Mesenchymal stem cell (in vitro differentiated cells and primary cell): ENCODE measurements around the gene SPINK8. TPM values are rescaled to one million over a fixed set of nuclear protein-coding genes. Genes with fewer than 3 reads are reported as not detected.
"Not testable (repeated sequence)": the region's sequence is repeated elsewhere in the genome, so short reads cannot be mapped to it uniquely, and the experiment has no call there.

Source experiments
- DNase-seq: peaks from one replicate; pipeline ENCODE4 v3.0.0-alpha.2; 2013
- H2AFZ ChIP-seq: one replicate; pipeline ENCODE4 v1.6.1; 2013; ENCODE audit warnings: low read depth, mild to moderate bottlenecking, control low read depth, inconsistent platforms, low read length, moderate library complexity
- H2AK5ac ChIP-seq: 2 replicates; pipeline ENCODE4 v1.6.1; 2013; ENCODE audit warnings: low read length, moderate library complexity, mild to moderate bottlenecking, inconsistent platforms; ENCODE audit not compliant: severe bottlenecking
- H2BK120ac ChIP-seq: one replicate; pipeline ENCODE4 v1.6.1; 2013; ENCODE audit warnings: low read depth, mild to moderate bottlenecking, inconsistent platforms, low read length, moderate library complexity
- H2BK12ac ChIP-seq, 2 experiments: one replicate each; pipeline ENCODE4 v1.6.1; 2013; ENCODE audit warnings: inconsistent platforms in 2 of 2, low read length in 2 of 2, mild to moderate bottlenecking in 2 of 2, moderate library complexity in 2 of 2, control low read depth in 1 of 2
- H2BK15ac ChIP-seq: one replicate; pipeline ENCODE4 v1.6.1; 2013; ENCODE audit warnings: mild to moderate bottlenecking, low read depth, inconsistent platforms; ENCODE audit not compliant: poor library complexity, severe bottlenecking
- H2BK5ac ChIP-seq: 2 replicates; pipeline ENCODE4 v1.6.1; 2013; ENCODE audit warnings: low read depth, mild to moderate bottlenecking, low read length, control low read depth, inconsistent platforms; ENCODE audit not compliant: poor library complexity, severe bottlenecking
- H3K14ac ChIP-seq, 2 experiments: one replicate each; pipeline ENCODE4 v1.6.1; 2013; ENCODE audit warnings: inconsistent platforms in 2 of 2, low read length in 2 of 2, control low read depth in 1 of 2, mild to moderate bottlenecking in 1 of 2, moderate library complexity in 1 of 2
- H3K18ac ChIP-seq, 2 experiments: one replicate each; pipeline ENCODE4 v1.6.1; 2013; ENCODE audit warnings: inconsistent platforms in 2 of 2, low read length in 2 of 2, control low read depth in 1 of 2, low read depth in 1 of 2, mild to moderate bottlenecking in 1 of 2
- H3K23ac ChIP-seq, 2 experiments: one replicate each; pipeline ENCODE4 v1.6.1; 2013; ENCODE audit warnings: inconsistent platforms in 2 of 2, low read length in 2 of 2, mild to moderate bottlenecking in 2 of 2, moderate library complexity in 2 of 2, control low read depth in 1 of 2
- H3K27ac ChIP-seq: 2 replicates; pipeline ENCODE4 v1.5.1; 2013; ENCODE audit warnings: mild to moderate bottlenecking, moderate library complexity, low read length, control low read depth, inconsistent platforms; ENCODE audit not compliant: poor library complexity, severe bottlenecking
- H3K27me3 ChIP-seq, 2 experiments: 2 replicates each; pipeline versions ENCODE4 v1.6.1 to v1.7.0; 2013; ENCODE audit warnings: low read length in 2 of 2, mild to moderate bottlenecking in 2 of 2, moderate library complexity in 2 of 2, control low read depth in 1 of 2, inconsistent platforms in 1 of 2; ENCODE audit not compliant: control insufficient read depth in 1 of 2, insufficient read depth in 1 of 2
- H3K36me3 ChIP-seq, 2 experiments: 2 replicates each; pipeline versions ENCODE4 v1.6.1 to v1.7.0; 2013; ENCODE audit warnings: low read length in 2 of 2, control low read depth in 1 of 2, inconsistent platforms in 1 of 2, low read depth in 1 of 2, mild to moderate bottlenecking in 1 of 2; ENCODE audit not compliant: insufficient read depth in 2 of 2, control insufficient read depth in 1 of 2
- H3K4ac ChIP-seq, 2 experiments: one replicate each; pipeline ENCODE4 v1.6.1; 2013; ENCODE audit warnings: inconsistent platforms in 2 of 2, low read length in 2 of 2, mild to moderate bottlenecking in 2 of 2, moderate library complexity in 2 of 2, control low read depth in 1 of 2, low read depth in 1 of 2
- H3K4me1 ChIP-seq: 2 replicates; pipeline ENCODE4 v1.6.1; 2013; ENCODE audit warnings: low read depth, low read length, control low read depth; ENCODE audit not compliant: control insufficient read depth, insufficient read depth
- H3K4me2 ChIP-seq: 2 replicates; pipeline ENCODE4 v1.6.1; 2013; ENCODE audit warnings: low read length, mild to moderate bottlenecking, inconsistent platforms; ENCODE audit not compliant: poor library complexity, severe bottlenecking
- H3K4me3 ChIP-seq, 2 experiments: 2 replicates each; pipeline versions ENCODE4 v1.5.1 to v1.7.0; 2013; ENCODE audit warnings: low read length in 2 of 2, mild to moderate bottlenecking in 2 of 2, control low read depth in 1 of 2, low read depth in 1 of 2; ENCODE audit not compliant: insufficient read depth in 1 of 2
- H3K79me1 ChIP-seq: replicated peaks from 2 replicates; pipeline ENCODE4 v1.6.1; 2013; ENCODE audit warnings: mild to moderate bottlenecking, control low read depth, low read length, inconsistent platforms; ENCODE audit not compliant: poor library complexity, severe bottlenecking
- H3K9ac ChIP-seq: 2 replicates; pipeline ENCODE4 v1.7.0; 2013; ENCODE audit warnings: mild to moderate bottlenecking, low read length, moderate library complexity
- H3K9me3 ChIP-seq: 2 replicates; pipeline ENCODE4 v1.7.0; 2013; ENCODE audit warnings: mild to moderate bottlenecking, low read length; ENCODE audit not compliant: control insufficient read depth
- H4K8ac ChIP-seq: one replicate; pipeline ENCODE4 v1.6.1; 2013; ENCODE audit warnings: inconsistent platforms, mild to moderate bottlenecking, low read length, moderate library complexity
- H4K91ac ChIP-seq: one replicate; pipeline ENCODE4 v1.6.1; 2013; ENCODE audit warnings: mild to moderate bottlenecking, low read length, inconsistent platforms
- WGBS: methylation state at CpG from one replicate; pipeline ENCODE4 v1.1.7; 2013; ENCODE audit warnings: mixed read lengths; 5-methylcytosine and 5-hydroxymethylcytosine counted together
- polyA plus RNA-seq, 2 experiments: library from polyadenylated mRNA; stranded (reverse); fragments of 200-250 nt; gene quantifications; one replicate each; pipeline ENCODE4 v1.2.3, GENCODE V29; 2013

The SPINK8 gene
- polyA plus RNA-seq (2013, experiment 1 of 2) = not detected
- polyA plus RNA-seq (2013, experiment 2 of 2) = not detected

DNA sequence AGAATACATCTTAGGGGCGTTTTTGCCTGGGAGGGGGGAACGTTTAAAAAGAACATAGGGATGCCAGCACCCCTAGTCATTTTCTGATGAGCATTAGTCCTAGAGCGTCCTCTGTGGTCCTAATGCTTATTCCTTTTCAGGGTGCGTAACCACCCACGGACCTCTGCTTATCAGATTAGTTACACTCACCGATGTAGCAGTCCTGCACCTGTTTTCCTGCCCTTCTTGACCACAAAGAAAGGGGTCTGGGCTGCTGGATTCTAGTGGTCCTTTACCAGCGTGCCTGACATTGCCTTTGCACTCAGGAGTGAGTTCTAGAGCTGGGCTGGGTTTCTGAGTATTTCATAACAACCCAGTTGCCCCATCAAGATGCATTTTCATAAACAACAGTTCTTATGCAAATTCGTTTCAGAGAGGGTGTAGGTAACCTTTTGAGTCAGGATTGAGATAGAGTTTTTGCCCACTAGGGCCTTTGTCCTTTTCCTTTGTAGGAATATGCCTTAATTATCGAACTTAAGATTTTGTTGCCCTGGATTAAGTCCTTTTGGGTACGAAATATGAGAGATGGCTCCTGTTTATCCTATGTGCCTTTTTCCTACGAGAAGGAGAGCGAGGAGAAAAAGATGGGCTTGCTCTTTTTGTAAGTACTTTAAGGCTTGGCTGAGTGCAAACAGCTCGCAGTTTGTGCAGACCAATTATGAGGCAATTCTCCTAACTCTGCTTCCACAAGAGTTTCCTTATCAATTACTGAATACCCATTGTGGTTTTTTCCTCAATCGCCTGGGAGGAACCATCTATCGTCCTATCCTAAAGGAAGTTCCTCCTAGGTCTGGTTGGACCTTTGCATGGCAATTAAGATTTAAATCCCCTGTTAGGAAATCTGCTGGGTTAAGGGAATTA lies at the start of gene SPINK8:
SPINK8 (minus strand) TSS at position 316 of the 900 bp plus-strand sequence. CDS start 5,320 bp downstream, outside the sequence.
- not testable (repeated sequence) for H3K9me3 ChIP-seq, H2BK12ac ChIP-seq, H3K23ac ChIP-seq, H2AFZ ChIP-seq, H3K27ac ChIP-seq, H2BK5ac ChIP-seq, H3K9ac ChIP-seq, H3K36me3 ChIP-seq, H3K4me1 ChIP-seq, DNase-seq, H3K14ac ChIP-seq, H4K91ac ChIP-seq, H3K4me2 ChIP-seq, H3K4me3 ChIP-seq, H2BK15ac ChIP-seq, H3K4ac ChIP-seq, H4K8ac ChIP-seq, H3K79me1 ChIP-seq, H2BK120ac ChIP-seq, H2AK5ac ChIP-seq, H3K18ac ChIP-seq
- 61% methylated on average over 12 of the region's 15 CpGs for WGBS
- peaks cover 27 to 28% of the 10 kb centered on the region in 2 experiments for H3K27me3 ChIP-seq

DNA sequence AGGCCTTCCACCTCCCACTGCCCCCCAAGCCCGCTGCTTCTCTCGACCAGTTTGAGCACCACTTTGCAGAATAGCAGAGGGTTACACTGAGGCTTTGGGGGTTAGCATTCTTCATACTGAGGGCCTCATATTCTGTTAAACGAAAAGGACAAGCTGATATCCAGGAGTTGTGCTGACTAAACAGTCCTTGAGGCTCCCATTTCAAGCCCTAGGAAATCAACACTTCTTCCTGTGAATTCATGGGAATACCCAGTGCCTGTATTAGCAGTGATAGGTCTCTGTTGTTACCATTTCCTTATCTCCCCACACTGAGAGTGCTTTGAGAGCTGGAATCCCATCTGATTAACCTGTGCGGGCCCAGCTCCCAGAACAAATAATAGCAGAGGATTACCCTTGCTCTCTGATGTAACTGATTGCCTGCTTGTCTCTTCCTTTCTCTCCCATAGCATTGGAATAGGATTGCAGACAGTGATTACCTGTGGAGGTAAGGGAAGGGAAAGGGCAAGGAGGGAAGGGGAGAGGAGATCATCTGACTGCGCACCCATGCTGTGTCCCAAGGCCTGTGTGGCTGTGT lies 39.5 kb upstream of the SPINK8 start:
- H2AK5ac ChIP-seq = no peak overlapping the region
- H2BK12ac ChIP-seq = no peak overlapping the region
- no peak overlapping the region for H3K4me3 ChIP-seq
- H3K27ac ChIP-seq = no peak overlapping the region
- no peak overlapping the region for H3K23ac ChIP-seq
- no peak overlapping the region for H3K4me2 ChIP-seq
- no peaks in the 10 kb centered on the region for H3K4me1 ChIP-seq
- H2AFZ ChIP-seq = no peak overlapping the region
- no peak overlapping the region for H2BK120ac ChIP-seq
- H3K36me3 ChIP-seq = no peaks in the 10 kb centered on the region
- no peak overlapping the region for H3K4ac ChIP-seq
- H4K91ac ChIP-seq = no peak overlapping the region
- DNase-seq = no peak
- H3K14ac ChIP-seq = no peak overlapping the region
- H2BK5ac ChIP-seq = no peak overlapping the region
- no peak overlapping the region for H3K9ac ChIP-seq
- 68% methylated on average over 5 of the region's 5 CpGs for WGBS
- no peaks in the 10 kb centered on the region for H3K9me3 ChIP-seq
- H4K8ac ChIP-seq = no peak overlapping the region
- no peak overlapping the region for H3K18ac ChIP-seq
- H3K79me1 ChIP-seq = no peaks in the 10 kb centered on the region
- H2BK15ac ChIP-seq = no peak overlapping the region
- peaks cover 10 to 35% of the 10 kb centered on the region in 2 experiments for H3K27me3 ChIP-seq

DNA sequence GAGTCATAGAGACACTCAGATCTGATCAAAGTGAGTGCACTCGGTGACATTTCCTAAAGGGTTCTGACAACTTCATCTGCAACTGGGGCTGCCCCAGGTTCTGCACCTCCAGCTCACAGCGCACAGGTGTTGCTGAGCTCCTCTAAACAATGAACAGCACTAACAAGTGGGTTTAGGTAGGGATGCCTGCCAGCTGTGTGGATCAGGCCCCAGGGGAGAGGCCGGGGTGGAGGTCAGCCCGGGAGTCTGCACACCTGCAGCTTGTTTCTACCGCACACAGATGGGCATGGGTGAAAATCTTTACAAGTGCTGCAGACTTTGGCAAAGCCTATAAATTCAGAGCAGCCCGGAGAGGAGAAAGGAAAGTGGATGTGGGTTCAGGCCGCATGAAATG lies 38.9 kb upstream of the SPINK8 start:
- Histone ChIP-seq H3K4ac (no peak overlapping the region), H3K18ac (no peak overlapping the region), H3K23ac (no peak overlapping the region), H4K91ac (no peak overlapping the region), H3K4me1 (no peaks in the 10 kb centered on the region), H3K27me3 (peaks cover 10 to 30% of the 10 kb centered on the region in 2 experiments), H3K9ac (no peak overlapping the region), H3K4me3 (no peak overlapping the region), H3K9me3 (no peaks in the 10 kb centered on the region), H3K4me2 (no peak overlapping the region), H2AK5ac (no peak overlapping the region), H3K79me1 (no peaks in the 10 kb centered on the region), H3K27ac (no peak overlapping the region), H2AFZ (no peak overlapping the region), H2BK5ac (no peak overlapping the region), H2BK12ac (no peak overlapping the region), H2BK15ac (no peak overlapping the region), H3K36me3 (no peaks in the 10 kb centered on the region), H3K14ac (no peak overlapping the region), H4K8ac (no peak overlapping the region), H2BK120ac (no peak overlapping the region)
- 79% methylated on average over 7 of the region's 7 CpGs for whole genome bisulfite sequencing
- no peak for DNase-seq

DNA sequence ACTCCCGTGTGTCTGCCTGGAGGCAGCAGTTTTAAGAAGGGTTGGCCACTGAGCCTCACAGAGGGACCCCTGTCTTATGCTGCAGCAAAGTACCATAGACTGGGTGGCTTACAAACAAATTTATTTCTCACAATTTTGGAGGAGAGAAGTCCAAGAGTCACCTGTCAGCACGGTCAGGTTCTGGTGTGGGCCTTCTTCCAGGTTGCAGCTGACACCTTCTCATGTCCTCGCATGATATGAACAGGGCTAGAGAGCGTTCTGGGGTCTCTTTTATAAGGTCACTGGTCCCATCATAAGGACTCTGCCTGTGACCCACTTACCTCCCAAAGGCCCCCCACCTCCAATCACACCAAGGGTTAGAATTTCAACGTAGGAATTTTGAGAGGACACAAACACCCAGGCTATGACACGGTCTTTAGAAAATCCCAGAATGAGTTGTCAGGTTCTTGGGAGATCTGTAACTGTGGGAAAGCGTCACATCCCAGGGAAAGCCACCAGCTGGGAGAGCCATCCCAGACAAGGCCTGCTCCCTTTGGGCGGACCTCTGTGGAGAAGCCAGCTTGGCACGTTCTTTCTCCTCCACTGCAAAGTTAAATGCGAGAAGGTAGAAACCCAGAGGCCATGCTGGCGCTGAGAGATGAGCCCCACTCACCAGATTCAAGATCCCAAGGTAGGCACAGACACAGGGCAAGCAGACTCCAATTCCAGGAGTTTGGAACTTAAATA lies 38.4 kb upstream of the SPINK8 start, which contains the start of gene FBXW12:
FBXW12 (plus strand) TSS at position 569 of the 726 bp plus-strand sequence. CDS start 549 bp downstream, outside the sequence.
- Histone ChIP-seq H3K27me3 (peaks cover 10 to 27% of the 10 kb centered on the region in 2 experiments), H3K9ac (no peak within 1 kb of the TSS), H2BK120ac (no peak within 1 kb of the TSS), H3K4me1 (peaks cover 1% of the 10 kb centered on the region), H2BK15ac (no peak within 1 kb of the TSS), H2BK12ac (no peak within 1 kb of the TSS), H2BK5ac (no peak within 1 kb of the TSS), H3K23ac (no peak within 1 kb of the TSS), H3K27ac (no peak within 1 kb of the TSS), H3K14ac (no peak within 1 kb of the TSS), H3K4me2 (no peak within 1 kb of the TSS), H3K18ac (no peak within 1 kb of the TSS), H3K9me3 (no peaks in the 10 kb centered on the region), H3K4ac (no peak within 1 kb of the TSS), H2AFZ (no peak within 1 kb of the TSS), H2AK5ac (no peak within 1 kb of the TSS), H3K4me3 (no peak within 1 kb of the TSS), H4K8ac (no peak within 1 kb of the TSS), H3K79me1 (no peaks in the 10 kb centered on the region), H3K36me3 (no peaks in the 10 kb centered on the region), H4K91ac (no peak within 1 kb of the TSS)
- 88% methylated on average over 11 of the region's 11 CpGs for WGBS
- DNase-seq = no peak
